ENCODE data around the gene ADAMTS2.

- TF ChIP-seq POLR2A (IDR thresholded peaks at IDR 0.05), result no peak
- TF ChIP-seq CTCF (IDR thresholded peaks at IDR 0.05), result no peak
Observed at GRCh38 chr5:179306191-179307012, 38.9 kb downstream of the ADAMTS2 start.

Data from lower leg skin (tissue), 3 donors.